ENCODE results near the gene ITGAL.
"Not testable (repeated sequence)": the region's sequence is repeated elsewhere in the genome, so short reads cannot be mapped to it uniquely, and the experiment has no call there.

The ITGAL gene

DNA sequence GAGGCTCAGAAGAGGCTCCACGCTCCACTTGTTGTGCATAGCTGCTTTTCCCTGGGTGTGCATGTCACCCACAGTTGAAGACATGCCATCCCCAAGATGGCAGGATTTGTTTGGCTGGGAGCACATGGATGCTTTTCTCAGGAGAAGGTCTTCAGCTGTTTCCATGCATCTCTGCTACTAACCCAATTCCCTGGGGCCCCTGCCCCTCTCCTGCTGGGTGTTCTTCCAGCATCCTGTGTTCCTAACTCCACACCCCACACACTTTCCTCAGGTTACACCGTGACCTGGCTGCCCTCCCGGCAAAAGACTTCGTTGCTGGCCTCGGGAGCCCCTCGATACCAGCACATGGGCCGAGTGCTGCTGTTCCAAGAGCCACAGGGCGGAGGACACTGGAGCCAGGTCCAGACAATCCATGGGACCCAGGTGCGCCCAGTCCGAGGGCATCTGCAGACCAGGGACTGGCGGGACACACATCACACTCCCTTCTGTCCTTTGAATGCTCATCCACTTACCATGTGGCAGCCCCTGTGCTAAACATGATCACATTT is 21.5 kb downstream of the ITGAL start:
- DNase-seq, result no peak

DNA sequence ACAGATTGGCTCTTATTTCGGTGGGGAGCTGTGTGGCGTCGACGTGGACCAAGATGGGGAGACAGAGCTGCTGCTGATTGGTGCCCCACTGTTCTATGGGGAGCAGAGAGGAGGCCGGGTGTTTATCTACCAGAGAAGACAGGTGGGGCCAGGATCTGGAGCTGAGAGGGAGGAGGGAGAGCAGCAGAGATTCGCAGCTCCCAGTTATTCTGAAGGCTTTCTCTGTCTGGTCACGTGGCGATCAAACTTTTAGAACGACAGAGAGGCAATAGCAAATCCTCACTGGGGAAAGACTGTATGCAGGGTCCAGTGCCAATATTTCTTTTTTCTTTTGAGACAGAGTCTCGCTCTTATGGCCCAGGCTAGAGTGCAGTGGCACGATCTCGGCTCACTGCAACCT is 22.2 kb downstream of the ITGAL start:
- no peak for DNase-seq

DNA sequence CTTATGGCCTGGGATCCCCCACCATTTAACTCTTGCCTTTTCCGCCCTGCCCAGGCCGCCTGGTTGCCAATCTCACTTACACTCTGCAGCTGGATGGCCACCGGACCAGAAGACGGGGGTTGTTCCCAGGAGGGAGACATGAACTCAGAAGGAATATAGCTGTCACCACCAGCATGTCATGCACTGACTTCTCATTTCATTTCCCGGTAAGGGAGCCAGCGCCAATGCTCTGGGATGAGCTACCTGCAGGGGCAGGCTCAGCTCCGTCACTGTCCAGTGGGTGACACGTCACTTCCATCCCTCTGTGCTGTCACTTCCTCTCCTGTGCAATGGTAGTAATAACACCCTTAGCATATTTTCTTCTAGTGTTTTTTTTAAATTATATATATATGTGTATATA is 26.7 kb downstream of the ITGAL start:
- DNase-seq, result no peak

DNA sequence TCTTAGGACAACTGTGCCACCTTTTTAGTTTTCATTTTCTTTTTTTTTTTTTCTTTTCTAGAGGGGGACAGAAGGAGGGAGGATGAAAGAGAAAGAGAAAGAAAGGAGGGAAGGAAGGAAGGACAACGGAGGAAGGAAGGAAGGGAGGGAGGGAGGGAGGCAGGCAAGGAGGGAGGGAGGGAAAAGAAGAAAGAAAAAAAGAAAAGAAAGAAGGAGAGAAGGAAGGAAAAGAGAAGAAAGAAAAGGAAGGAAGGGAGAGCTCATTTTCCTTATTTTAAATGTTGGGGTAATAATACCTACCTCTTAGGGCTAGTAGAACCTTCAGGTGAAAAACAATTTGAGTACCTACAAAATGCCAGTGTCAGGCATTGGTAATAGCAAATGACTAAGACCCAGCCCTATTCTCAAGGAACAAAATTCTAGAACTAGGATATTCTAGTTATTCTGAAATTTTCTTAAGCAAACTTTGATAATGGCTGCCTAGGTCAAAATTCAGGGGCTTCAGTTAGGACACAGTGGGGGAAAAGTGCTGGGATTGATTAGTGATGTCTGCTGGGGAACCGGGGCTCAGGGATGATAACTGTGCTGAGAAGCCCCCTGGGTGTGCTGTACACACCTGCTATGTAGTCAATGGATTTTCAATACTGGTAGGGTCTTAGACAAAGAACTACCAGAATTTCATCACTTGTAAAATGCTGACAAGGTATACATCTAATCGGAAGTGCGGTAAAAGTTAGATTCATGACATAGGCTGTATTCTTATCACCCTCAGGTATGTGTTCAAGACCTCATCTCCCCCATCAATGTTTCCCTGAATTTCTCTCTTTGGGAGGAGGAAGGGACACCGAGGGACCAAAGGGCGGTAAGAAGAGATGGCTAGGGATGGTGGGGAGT is 31.1 kb downstream of the ITGAL start:
- DNase-seq, result no peak

DNA sequence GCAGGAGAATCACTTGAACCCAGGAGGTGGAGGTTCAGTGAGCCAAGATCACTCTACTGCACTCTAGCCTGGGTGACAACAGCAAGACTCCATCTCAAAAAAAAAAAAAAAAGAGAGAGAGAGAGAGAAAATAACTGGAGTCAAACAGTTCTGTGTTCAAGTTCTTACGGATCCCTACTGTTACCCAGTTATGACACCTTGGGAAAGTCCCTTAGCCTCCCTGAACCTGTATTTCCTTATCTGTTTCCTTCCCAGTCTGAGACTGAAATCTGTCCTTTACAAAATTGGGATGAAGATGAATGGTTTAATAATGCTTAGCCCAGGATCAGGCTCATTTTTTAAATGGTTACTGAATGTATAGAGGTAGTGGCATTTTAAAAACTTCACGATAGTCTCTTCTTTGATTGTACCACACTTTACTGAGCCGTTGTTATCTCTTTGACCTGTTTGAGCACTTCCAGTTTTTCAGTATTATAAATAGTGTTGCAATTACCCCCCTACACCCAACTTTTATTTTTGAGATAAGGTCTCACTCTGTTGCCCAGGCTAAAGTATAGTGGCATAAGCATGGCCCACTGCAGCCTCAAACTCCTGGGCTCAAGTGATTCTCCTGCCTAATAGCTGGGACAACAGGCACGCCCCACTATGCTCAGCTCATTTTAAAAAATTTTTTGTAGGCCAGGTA is 36.7 kb downstream of the ITGAL start:
- DNase-seq, result no peak

DNA sequence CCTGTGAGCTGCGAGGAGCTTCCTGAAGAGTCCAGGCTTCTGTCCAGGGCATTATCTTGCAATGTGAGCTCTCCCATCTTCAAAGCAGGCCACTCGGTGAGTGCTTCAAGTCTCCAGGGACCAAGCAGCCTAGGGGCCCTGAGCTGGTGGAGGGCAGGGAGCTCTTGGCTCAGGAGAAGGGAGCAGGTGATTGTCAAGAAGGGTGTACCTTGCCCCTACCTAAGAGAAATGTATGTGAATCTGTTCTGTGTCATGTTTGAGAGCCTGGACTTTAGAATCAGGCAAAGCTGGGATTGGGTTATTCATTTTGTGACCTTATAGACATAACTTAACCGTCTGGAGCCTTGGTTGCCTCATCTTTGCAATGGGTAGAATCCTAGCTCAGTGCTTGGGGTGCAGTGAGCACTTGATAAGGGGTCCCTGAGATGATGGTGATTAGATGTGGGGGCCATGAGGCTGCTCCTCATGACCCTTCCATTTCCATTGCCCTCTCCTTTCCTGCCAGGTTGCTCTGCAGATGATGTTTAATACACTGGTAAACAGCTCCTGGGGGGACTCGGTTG is 37.9 kb downstream of the ITGAL start:
- DNase-seq, result no peak

DNA sequence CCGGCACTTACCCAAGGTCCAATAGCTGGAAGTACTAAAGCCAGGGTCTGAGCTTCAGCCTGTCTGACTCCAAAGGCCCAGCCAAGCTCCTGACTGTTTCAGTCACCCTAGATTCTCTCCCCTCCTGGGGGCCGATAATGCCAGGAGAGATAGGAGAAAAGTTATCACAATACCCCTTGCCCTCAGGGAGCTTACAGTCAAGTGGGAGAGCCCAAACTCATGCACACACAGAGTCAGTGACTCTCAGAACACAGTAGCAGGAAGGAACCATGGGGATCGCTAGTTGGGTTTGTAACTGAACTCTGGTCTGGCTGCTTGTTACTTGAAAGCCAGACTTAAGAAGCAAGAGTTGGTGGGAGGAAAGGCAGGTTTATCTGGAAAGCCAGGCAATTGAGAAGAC is 39.0 kb downstream of the ITGAL start:
- DNase-seq, result no peak

DNA sequence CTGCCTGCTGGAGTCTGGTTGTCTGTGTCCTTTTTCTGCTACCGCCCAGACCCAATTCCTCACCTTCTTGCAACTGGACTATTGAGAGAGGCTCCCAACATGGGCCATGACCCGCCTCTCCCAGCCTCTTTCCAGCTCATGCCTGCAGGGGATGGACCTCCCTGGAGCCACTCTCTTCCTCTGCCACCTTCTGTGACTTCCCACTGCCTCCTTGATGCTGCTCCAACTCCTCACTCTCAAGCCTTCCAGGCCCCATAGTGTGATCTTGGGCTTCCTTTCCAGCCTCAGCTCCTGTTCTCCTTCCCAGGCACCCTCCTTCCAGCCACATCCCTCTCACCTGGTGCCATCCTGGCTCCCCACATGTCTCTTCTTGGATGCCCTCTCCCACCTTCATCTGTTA is 42.7 kb downstream of the ITGAL start:
- DNase-seq, result no peak

DNA sequence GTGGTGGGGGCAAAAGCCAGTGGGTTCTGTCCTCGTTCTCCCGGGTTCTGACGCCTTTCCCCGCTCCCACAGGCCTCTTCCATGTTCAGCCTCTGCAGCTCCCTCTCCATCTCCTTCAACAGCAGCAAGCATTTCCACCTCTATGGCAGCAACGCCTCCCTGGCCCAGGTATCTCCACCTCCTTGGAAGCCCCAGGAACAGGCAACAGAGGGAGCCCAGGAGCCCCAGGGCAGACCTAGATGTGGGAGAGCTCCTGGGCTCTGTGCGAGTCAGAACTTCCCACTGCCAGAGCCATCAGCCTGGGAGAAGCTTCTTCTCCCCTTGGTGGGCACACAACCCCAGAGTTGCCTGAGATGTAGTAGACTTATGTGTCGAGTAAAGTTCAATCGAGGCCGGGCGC is 46.0 kb downstream of the ITGAL start:
- DNase-seq, result no peak

DNA sequence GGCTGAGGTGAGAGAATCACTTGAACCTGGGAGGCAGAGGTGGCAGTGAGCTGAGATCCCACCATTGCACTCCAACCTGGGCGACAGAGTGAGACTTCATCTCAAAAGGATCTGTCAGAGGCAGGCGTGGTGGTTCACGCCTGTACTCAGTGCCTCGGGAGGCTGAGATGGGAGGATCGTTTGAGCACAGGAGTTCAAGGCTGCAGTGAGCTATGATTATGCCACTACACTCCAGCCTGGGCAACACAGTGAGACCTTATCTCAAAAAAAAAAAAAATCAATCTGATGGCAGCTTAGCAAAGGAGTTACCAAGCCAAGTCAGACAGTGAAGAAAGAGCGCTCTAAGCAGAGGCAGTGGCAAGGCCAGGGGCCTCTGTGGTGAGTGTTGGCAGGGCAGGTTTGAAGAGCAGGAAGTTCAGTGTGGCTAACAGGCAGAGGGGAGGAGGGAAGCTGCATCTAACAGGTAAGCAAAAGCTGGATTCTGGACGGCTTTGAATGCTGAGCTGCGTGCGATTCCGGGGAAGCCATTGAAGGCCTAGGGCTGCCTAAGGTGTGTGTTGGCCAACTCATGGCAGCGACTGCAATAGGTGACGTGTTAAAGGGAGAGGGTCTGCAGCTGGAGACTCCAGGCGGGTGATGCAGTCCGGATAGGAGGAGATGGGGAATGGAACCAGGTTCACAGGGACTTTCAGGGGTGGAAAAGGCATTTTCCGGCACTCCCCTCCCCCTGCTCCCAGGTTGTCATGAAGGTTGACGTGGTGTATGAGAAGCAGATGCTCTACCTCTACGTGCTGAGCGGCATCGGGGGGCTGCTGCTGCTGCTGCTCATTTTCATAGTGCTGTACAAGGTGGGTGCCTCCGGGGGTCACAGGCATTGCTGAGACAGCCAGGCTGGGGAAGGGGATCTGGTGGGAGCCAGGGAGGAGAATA is 46.8 kb downstream of the ITGAL start:
- DNase-seq, result no peak

DNA sequence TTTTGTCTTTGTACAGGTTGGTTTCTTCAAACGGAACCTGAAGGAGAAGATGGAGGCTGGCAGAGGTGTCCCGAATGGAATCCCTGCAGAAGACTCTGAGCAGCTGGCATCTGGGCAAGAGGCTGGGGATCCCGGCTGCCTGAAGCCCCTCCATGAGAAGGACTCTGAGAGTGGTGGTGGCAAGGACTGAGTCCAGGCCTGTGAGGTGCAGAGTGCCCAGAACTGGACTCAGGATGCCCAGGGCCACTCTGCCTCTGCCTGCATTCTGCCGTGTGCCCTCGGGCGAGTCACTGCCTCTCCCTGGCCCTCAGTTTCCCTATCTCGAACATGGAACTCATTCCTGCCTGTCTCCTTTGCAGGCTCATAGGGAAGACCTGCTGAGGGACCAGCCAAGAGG is 48.9 kb downstream of the ITGAL start:
- no peak for DNase-seq

DNA sequence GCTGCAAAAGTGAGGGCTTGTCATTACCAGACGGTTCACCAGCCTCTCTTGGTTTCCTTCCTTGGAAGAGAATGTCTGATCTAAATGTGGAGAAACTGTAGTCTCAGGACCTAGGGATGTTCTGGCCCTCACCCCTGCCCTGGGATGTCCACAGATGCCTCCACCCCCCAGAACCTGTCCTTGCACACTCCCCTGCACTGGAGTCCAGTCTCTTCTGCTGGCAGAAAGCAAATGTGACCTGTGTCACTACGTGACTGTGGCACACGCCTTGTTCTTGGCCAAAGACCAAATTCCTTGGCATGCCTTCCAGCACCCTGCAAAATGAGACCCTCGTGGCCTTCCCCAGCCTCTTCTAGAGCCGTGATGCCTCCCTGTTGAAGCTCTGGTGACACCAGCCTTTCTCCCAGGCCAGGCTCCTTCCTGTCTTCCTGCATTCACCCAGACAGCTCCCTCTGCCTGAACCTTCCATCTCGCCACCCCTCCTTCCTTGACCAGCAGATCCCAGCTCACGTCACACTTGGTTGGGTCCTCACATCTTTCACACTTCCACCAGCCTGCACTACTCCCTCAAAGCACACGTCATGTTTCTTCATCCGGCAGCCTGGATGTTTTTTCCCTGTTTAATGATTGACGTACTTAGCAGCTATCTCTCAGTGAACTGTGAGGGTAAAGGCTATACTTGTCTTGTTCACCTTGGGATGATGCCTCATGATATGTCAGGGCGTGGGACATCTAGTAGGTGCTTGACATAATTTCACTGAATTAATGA is 49.5 kb downstream of the ITGAL start:
- DNase-seq, result no peak

DNA sequence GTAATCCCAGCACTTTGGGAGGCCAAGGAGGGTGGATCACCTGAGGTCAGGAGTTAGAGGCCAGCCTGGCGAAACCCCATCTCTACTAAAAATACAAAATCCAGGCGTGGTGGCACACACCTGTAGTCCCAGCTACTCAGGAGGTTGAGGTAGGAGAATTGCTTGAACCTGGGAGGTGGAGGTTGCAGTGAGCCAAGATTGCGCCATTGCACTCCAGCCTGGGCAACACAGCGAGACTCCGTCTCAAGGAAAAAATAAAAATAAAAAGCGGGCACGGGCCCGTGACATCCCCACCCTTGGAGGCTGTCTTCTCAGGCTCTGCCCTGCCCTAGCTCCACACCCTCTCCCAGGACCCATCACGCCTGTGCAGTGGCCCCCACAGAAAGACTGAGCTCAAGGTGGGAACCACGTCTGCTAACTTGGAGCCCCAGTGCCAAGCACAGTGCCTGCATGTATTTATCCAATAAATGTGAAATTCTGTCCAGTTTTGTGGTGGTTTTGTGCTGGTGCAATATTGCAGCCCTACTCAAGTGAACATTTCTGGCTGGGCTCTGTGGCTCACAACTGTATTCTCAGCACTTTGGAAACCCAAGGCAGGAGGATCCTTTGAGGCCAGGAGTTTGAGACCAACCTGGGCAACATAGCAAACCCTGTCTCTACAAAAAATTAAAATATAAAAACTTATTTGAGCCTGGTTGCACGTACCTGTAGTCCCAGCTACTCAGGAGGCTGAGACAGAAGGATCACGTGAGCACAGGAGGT is 50.3 kb downstream of the ITGAL start:
- DNase-seq, result not testable (repeated sequence)

DNA sequence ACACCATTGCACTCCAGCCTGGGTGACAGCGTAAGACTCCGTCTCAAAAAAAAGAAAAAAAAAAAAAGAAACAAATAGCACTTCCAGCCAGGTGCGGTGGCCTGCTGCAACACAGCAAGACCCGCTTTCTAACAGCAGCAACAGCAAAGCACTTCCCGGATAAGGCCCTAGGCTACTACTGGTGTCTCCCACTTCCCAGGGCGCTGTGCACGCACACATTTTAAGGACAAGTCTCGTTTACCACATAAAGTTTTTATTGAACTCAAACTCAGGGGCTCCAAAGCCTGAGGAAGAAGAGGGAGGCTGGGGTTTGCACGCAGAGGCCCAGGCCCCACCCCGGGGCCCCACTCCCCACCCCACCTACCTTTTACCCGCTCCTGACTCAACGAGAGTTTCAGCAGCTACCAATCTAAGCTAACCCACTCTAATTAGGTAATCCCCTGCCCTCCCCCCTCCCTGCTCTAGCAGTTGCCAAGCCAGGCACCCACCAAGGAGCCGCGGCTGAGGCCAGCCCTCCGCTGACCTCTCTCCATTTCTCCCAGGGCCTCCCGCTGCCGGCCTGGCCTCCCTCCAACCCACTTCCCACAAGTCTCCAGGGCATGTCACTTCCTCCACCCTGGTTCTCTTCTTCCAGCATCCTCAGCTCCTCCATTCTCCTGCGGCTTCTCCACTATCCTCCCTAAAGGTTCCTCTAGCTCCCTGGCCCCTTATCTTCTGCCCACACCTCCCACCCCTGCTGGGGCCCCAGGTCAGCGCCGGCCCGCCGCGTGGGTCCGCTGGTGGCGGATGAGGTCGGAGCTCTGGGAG is 51.4 kb downstream of the ITGAL start:
- no peak for DNase-seq

DNA sequence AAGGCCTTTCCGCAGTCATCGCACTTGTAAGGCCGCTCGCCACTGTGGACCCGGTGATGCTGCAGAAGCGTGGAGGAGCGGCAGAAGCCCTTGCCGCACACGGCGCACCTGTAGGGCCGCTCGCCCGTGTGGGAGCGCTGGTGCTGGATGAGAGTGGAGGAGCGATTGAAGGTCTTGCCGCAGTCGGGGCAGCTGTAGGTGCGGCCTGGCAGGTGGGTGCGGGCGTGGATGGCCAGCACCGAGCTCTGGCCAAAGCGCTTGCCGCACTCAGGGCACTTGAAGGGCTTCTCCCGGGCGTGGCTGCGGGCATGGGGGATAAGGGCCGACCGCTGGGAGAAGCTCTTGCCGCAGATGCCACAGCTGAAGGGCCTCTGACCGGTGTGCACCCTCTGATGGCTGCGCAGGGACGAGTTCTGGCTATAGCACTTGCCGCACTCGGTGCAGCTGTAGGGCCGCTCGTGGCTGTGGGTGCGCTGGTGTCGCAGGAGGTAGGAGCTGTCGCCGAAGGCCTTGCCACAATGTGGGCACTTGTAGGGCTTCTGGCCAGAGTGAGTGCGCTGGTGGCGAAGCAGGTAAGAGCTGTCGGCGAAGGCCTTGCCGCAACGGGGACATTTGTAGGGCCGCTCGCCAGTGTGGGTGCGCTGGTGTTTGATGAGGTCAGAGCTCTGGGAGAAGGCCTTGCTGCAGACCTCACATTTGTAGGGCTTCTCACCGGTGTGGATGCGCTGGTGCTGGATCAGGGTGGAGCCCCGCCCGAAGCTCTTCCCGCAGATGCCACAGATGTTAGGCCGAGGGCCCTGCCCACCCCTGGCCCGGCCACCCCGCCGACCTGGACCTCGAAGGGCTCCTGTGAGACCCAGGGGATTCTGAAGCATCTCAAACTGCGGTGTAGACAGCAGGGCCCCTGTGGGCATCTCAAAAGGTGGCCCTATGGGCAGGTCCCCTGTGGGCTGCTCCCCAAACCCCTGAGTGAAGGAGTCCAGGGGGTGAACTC is 52.3 kb downstream of the ITGAL start:
- no peak for DNase-seq

DNA sequence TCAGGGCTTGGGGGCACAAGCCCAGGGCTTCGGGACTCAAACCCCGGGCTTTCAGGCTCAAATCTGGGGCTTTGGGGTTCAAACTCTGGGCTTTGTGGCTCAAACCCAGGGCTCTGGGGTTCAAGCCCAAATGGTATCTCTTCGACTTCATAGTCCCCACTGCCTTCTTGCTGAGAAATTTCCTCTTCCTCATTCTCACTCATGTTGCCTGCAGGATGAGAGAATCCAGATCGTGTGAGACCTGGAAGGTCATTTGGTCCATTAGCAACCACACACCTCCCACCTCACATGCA is 53.2 kb downstream of the ITGAL start:
- no peak for DNase-seq

DNA sequence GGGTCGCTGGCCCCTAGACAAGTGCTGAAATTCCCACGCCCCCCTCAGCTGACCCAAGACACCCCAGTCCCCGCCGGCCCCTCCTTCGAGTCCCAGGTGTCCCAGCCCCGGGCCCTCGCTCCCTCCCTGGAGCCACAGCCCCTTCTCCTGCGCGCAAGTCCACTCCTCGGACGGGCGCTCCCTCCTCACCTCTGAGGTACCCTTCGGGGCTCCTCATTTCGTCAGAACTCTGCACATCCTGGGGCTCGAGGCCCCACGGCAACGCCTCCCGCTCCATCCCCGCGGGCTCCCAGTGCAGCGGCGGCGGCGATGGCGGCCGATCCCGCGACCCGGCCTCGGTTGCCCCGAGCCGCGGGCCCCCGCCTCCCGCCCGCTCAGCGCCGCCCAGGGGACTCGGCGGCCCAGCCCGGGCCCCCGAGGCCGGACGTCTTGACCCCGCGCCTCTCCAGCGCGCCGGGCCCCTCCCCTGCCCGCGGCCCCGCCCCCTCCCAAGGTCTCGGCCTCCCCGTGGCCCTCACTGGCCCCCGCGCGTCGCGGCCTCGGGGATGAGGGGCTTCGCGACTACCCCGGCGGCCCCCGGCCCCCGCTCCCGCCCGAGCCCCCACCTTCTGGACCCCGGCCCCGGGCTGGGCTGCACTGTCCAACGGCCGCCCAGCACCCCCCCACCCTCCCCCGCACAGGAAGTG is 53.7 kb downstream of the ITGAL start, which contains the start of gene ZNF768:
Gene ZNF768 (minus strand): TSS at position 430 of the 686 bp plus-strand sequence. CDS start 153 bp downstream, at position 277.
- DNase-seq, result peak; percentile 51

Measured in activated gamma-delta T cell (primary cell).